ENCODE measurements around the gene CTNND2.
"Not testable (repeated sequence)": the region's sequence is repeated elsewhere in the genome, so short reads cannot be mapped to it uniquely, and the experiment has no call there.

The CTNND2 gene

DNA sequence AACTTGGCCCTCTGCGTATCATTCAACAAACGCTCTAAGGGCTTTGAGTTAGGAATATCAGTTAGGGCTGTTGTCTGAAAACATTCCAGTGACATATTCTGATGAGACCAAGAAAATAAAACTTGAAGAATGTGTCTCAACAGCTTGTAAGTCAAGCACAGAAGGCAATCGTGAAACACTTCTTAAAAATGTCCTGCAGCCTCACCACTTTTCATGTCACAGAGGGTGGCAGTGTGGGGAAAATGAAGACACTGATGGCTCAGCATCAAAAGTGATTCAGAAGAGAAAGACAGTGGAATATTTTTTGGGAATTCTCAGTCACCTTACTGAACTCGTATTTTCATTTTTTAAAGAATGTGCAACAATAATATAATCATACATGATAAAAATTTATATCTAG lies 247.3 kb downstream of the CTNND2 start:
- DNase-seq (ENCODE audit: low read depth), result no peak

GRCh38 chr5:11655681-11656080 lies 248.6 kb downstream of the CTNND2 start:
- no peak for DNase-seq (ENCODE audit: low read depth)

DNA sequence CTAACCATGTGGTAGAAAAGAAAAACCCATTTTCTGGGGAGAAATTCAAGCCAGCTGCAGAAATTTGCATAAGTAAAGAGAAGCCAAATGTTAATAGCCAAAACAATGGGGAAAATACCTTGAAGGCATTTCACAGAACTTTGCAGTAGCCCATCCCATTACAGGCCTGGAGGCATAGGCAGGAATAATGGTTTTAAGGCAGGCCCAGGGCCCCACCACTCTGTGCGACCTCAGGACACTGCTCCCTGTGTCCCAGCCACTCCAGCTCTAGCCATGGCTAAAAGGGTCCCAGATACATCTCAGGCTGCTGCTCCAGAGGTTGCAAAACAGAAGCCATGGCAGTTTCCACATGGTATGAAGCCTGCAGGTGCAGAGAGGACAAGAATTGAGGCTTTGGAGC lies 253.3 kb downstream of the CTNND2 start:
- DNase-seq (ENCODE audit: low read depth), result no peak

GRCh38 chr5:11646141-11646540 lies 258.1 kb downstream of the CTNND2 start:
- no peak for DNase-seq (ENCODE audit: low read depth)

GRCh38 chr5:11642438-11642837 lies 261.8 kb downstream of the CTNND2 start:
- DNase-seq (ENCODE audit: low read depth), result no peak

GRCh38 chr5:11640158-11640873 lies 263.9 kb downstream of the CTNND2 start:
- DNase-seq (ENCODE audit: low read depth), result no peak

GRCh38 chr5:11622785-11623184 lies 281.5 kb downstream of the CTNND2 start:
- DNase-seq (ENCODE audit: low read depth), result no peak

- no peak for DNase-seq (ENCODE audit: low read depth)
Measured at GRCh38 chr5:11620172-11620571, 284.1 kb downstream of the CTNND2 start.

DNA sequence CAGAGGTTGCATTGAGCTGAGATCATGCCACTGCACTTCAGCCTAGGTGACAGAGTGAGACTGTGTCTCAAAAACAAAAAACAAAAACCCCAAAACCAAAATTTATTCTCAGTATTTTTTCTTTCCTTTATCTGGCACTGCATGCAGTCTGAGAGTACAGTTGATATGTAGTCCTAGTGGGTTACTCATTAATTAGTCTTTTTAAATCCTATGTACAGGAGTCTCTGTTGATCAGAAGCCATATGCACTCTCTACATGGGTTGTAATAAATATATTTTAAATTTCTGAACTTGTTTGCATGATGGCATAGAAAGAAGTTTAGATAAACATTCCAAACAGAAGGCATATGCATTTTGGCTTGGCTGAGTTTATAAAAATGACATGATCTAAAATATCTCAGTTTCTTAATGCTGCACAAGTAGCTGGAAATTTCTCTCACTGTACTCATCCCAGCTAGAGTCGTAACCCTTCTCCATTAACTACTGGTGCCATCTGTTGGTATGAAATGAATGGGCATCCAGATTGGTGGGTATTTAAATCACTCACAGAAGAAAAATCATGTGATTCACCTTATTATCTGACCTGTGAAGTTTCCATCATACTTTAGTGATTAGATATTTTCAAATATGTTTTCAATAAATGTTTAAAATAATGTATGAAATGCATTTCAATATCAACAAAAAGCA lies 284.8 kb downstream of the CTNND2 start:
- no peak for DNase-seq (ENCODE audit: low read depth)

DNA sequence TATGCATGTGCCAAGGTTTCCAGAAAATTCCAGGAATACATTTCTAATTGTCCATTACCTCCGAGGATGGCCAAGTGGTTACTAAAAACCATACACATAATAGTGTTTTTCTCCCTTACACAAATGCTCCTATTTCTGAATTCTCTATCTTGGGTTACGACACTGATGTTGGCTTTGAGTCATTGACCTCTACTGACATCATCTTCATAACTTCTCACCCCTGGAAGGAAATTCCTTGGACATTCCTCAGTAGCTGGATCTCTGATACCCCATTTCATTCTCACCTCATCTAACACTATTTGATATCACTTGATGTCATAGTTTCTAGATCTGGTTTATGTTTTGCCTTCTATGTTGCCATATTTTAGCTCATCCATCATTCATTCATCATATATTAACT lies 287.2 kb downstream of the CTNND2 start:
- DNase-seq (ENCODE audit: low read depth), result no peak

DNA sequence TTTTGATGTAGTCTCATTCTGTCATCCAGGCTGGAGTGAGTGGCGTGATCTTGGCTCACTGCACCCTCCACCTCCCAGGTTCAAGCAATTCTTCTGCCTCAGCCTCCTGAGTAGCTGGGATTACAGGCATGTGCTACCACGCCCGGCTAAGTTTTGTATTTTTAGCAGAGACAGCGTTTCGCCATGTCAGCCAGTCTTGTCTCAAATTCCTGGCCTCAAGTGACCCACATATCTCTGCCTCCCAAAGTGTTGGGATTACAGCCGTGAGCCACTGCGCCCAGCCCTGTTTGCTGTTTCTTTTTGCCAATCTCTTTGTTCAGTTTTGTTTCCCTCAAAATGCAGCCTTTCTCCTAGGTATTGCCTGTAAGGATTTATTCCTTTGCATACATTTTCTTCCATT lies 287.6 kb downstream of the CTNND2 start:
- DNase-seq (ENCODE audit: low read depth), result not testable (repeated sequence)

GRCh38 chr5:11611011-11611410 lies 293.2 kb downstream of the CTNND2 start:
- no peak for DNase-seq (ENCODE audit: low read depth)

DNA sequence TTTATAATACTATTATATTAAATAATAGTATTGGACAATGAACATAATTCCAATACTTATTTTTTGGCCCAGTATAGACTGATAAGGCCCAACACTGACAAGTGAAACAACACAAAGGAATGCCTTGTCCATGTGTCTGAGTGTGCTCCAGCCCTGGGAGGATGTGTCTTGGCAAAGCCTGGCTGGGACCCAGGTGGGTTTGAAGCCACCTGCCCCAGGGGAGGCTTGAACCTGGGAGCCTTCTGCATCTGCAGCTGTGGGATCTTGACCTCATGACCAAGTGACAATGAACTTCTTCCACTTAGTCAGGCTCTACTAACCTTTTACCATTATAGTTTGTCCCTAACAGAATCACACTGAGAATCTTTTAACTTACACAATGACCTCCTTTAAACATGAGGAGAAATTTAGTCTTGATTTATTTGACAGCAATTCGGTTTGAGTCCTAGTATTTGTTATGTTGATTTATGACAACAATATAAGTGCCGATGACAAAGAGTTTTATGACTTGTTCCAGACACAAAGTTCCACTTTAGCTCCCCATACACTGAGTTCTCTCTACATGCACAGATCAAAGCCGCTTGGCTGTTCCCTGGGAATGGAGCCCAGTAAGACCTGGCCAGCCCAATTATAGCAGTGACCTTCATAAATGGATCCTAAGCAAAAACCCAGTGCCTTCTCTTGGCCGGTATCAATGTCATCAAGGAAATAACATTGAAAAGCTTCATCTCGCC lies 294.5 kb downstream of the CTNND2 start:
- DNase-seq (ENCODE audit: low read depth), result no peak

DNA sequence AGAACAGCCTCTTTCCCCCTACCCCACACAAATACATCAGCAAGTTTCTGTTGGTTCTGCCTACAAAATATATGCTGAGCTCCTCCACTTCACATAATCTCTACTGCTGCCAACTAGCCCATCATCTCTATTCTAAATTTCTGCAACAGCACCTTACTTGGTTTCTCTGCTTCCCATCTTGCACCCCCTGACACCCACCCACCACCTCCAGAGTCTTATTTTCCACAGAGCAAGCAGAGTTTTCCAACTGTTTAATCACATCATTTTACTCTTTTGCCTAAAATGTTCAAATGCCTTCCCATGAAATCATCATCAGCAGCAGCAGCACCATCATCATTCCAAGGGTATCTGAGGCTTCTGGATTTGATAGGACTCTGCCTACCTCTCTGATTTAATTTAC lies 295.7 kb downstream of the CTNND2 start:
- no peak for DNase-seq (ENCODE audit: low read depth)

DNA sequence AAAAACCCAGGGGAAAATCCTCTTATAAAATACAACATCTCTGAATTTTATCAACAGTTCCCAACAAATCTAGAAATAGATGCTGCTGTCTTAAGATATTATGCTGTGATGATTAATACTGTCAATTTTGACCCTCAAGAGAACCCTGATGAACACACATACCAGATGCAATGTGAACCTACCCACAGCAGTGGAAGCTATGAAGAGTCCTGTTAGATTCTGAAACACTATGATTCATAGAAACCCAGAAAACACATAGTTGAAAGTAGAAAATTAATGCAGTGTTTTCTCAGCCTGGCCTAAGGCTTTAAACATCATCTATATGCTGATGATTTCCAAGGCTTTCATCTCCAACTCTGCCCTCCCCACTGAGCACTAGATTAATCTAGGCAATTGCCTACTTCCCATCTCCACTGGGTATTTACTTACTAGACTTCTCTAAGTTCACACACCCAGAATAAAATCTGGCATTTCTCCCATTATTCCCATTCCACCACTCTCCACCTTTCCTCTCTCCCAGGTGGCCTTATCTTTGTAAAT lies 296.2 kb downstream of the CTNND2 start:
- DNase-seq (ENCODE audit: low read depth), result no peak

- no peak for DNase-seq (ENCODE audit: low read depth)
Measured at GRCh38 chr5:11602298-11602697, 301.9 kb downstream of the CTNND2 start.

DNA sequence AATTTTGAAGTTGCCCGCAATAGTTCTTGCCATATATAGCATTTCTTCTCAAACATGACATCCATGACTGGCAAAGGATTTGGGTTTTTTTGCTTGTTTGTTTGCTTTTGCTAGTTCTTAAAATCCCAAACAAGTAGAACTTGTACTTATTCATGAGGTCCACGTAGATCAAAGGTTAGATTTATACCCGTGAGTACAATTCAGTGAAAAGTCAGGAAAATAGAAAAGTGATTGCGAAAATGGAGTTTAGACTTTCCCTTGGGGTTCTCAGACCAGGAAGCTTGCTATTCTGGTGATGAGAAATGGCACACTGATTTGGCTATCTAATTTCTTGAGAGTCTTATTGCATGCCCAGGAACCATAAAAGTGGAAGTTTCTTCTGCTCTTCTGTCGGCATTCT lies 304.7 kb downstream of the CTNND2 start:
- no peak for DNase-seq (ENCODE audit: low read depth)

DNA sequence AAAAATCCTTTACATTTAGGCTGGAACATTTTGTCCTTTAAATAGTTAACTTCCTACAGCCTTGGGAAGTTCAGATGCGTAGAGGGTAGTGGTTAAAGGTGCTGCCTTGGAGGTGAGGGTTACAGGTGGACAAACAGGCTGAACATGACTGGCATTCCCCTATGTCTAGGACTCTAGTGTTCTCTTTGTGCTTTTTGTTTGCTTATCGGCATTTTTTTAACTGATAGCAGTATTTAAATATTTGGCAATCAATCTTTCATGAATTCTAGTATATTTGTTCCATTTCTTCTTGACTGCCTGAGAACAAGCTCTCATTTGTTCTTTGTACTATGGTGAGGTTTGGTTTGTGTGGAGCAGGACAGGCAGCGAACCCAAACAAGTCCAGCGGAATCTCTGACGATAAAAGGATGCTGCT lies 307.6 kb downstream of the CTNND2 start:
- DNase-seq (ENCODE audit: low read depth), result no peak

GRCh38 chr5:11596185-11596584 lies 308.1 kb downstream of the CTNND2 start:
- DNase-seq (ENCODE audit: low read depth), result no peak

GRCh38 chr5:11595045-11595444 lies 309.2 kb downstream of the CTNND2 start:
- no peak for DNase-seq (ENCODE audit: low read depth)

DNA sequence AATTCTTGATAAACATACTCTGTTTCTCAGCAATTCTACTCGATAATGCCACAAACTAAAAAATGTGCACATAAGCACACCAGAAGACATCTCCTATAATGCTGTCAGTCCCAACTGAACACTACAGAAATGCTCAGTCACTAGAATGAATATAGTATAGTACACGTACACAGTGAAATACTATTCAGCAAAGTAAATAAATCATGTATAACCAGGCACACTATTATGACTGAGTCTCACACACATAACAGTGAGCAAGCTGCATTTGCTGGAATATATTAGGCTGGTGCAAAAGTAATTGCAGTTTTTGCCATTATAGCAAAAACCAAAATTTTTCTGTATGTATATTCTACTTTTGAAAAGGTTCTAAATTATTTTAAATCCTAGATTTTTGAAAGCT lies 310.2 kb downstream of the CTNND2 start:
- no peak for DNase-seq (ENCODE audit: low read depth)

DNA sequence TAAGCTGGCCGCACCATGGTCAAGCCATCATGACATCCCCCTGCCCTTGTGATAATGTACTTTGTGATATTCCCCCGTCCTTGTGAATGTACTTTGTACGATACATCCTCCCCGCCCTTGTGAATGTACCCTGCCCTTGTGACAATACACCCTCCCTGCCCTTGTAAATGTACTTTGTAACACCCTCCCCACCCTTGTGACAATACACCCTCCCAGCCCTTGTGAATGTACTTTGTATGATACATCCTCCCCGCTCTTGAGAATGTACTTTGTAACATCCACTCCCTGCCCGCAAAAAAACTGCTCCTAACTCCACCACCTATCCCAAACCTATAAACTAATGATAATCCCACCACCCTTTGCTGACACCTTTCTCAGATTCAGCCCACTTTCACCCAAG lies 313.8 kb downstream of the CTNND2 start:
- no peak for DNase-seq (ENCODE audit: low read depth)

- DNase-seq (ENCODE audit: low read depth), result no peak
Measured at GRCh38 chr5:11588803-11589202, 315.4 kb downstream of the CTNND2 start.

Measured in fibroblast of the conjunctiva (primary cell).